Neural cell (in vitro differentiated cells): Measurements from ENCODE around the gene ALDH2. TPM values are rescaled to one million over a fixed set of nuclear protein-coding genes. Genes with fewer than 3 reads are reported as not detected.

ENCODE experiments used
- H2AFZ ChIP-seq: fragments of 200-600, 300-800 bp; sonication (generic), shearing (Covaris generic); 2 replicates; pipeline ENCODE4 v1.6.0; 2014; ENCODE audit warnings: low read depth, mild to moderate bottlenecking, antibody characterized with exemption, low read length, moderate library complexity
- H3F3A ChIP-seq: fragments of 200-600 bp; shearing (Covaris generic); 2 replicates; pipeline ENCODE4 v1.6.1; 2016; ENCODE audit warnings: mild to moderate bottlenecking, moderate library complexity, mixed read lengths, antibody characterized with exemption, low read length; ENCODE audit not compliant: insufficient read depth, poor library complexity, severe bottlenecking
- H3K27ac ChIP-seq: fragments of 200-600, 300-800 bp; sonication (generic), shearing (Covaris generic); 2 replicates; pipeline ENCODE4 v1.5.1; 2014; ENCODE audit warnings: mild to moderate bottlenecking, low read length, moderate library complexity
- H3K27me3 ChIP-seq: fragments of 300-800, 200-600 bp; sonication (generic), shearing (Covaris generic); 2 replicates; pipeline ENCODE4 v1.6.0; 2014; ENCODE audit warnings: mild to moderate bottlenecking, low read depth, low read length, moderate library complexity; ENCODE audit not compliant: insufficient read depth
- H3K36me3 ChIP-seq: fragments of 300-800, 200-600 bp; sonication (generic), shearing (Covaris generic); 2 replicates; pipeline ENCODE4 v1.5.1; 2014; ENCODE audit warnings: mild to moderate bottlenecking, antibody characterized with exemption, low read length, moderate library complexity; ENCODE audit not compliant: insufficient read depth
- H3K4me2 ChIP-seq: fragments of 300-800, 200-600 bp; sonication (generic), shearing (Covaris generic); 2 replicates; pipeline ENCODE4 v1.6.0; 2014; ENCODE audit warnings: mild to moderate bottlenecking, low read length
- H3K4me3 ChIP-seq: fragments of 300-800, 200-600 bp; sonication (generic), shearing (Covaris generic); 2 replicates; pipeline ENCODE4 v1.5.1; 2014; ENCODE audit warnings: mild to moderate bottlenecking, low read length, moderate library complexity
- H3K79me2 ChIP-seq: fragments of 200-600 bp; shearing (Covaris generic); replicated peaks from 2 replicates; pipeline ENCODE4 v1.6.0; 2014; ENCODE audit warnings: mild to moderate bottlenecking, low read length, moderate library complexity; ENCODE audit not compliant: insufficient read depth
- H3K9ac ChIP-seq: fragments of 300-800, 200-600 bp; sonication (generic), shearing (Covaris generic); 2 replicates; pipeline ENCODE4 v1.6.1; 2016; ENCODE audit warnings: mild to moderate bottlenecking, low read length, mixed read lengths
- H3K9me2 ChIP-seq: fragments of 200-600 bp; shearing (Covaris generic); 2 replicates; pipeline ENCODE4 v1.6.1; 2016; ENCODE audit warnings: mild to moderate bottlenecking, low read length, mixed read lengths; ENCODE audit not compliant: insufficient read depth
- H3K9me3 ChIP-seq: fragments of 200-600, 300-800 bp; sonication (generic), shearing (Covaris generic); 2 replicates; pipeline ENCODE4 v1.6.1; 2016; ENCODE audit warnings: mild to moderate bottlenecking, mixed run types, low read length, moderate library complexity, mixed read lengths
- H4K20me1 ChIP-seq: fragments of 200-600 bp; shearing (Covaris generic); 2 replicates; pipeline ENCODE4 v1.6.1; 2016; ENCODE audit warnings: mild to moderate bottlenecking, mixed run types; ENCODE audit not compliant: insufficient read depth
- CTCF ChIP-seq: fragments of 450-650 bp; IDR thresholded peaks from 2 replicates; pipeline ENCODE4 v1.5.1; 2014; ENCODE audit warnings: antibody characterized with exemption, mild to moderate bottlenecking, moderate library complexity; ENCODE audit not compliant: poor library complexity, severe bottlenecking
- EP300 ChIP-seq: fragments of 450-650 bp; conservative IDR thresholded peaks from 2 replicates; pipeline ENCODE4 v1.6.1; 2014; ENCODE audit warnings: antibody characterized with exemption, mild to moderate bottlenecking, moderate library complexity; ENCODE audit not compliant: poor library complexity, severe bottlenecking
- REST ChIP-seq: IDR thresholded peaks from 2 replicates; pipeline ENCODE4 v1.6.1; 2012; ENCODE audit warnings: borderline replicate concordance
- SMC3 ChIP-seq: fragments of 450-650 bp; conservative IDR thresholded peaks from 2 replicates; pipeline ENCODE4 v1.6.1; 2014; ENCODE audit warnings: antibody characterized with exemption, mild to moderate bottlenecking, moderate library complexity; ENCODE audit not compliant: poor library complexity
- TAF1 ChIP-seq: IDR thresholded peaks from 2 replicates; pipeline ENCODE4 v1.6.1; 2012; ENCODE audit warnings: low read depth
- polyA plus RNA-seq: library from polyadenylated mRNA; depleted of rRNA; stranded (reverse); fragments of >200 nt; gene quantifications from 2 replicates; pipeline ENCODE4 v1.2.3, GENCODE V29; 2014

The ALDH2 gene
- polyA plus RNA-seq, 1 donor from 2014 or later, result 64.3 TPM

- H3K9me3 ChIP-seq, result no peaks in the 10 kb centered on the region
- no peaks in the 10 kb centered on the region for H3K9me2 ChIP-seq
- no peak for TF ChIP-seq REST
- no peak for TF ChIP-seq EP300
- no peak for TF ChIP-seq TAF1
- TF ChIP-seq SMC3, result no peak
- no peak for TF ChIP-seq CTCF
- H3K4me3 ChIP-seq, result no peak overlapping the region
- no peaks in the 10 kb centered on the region for H3K36me3 ChIP-seq
- no peak overlapping the region for H3K9ac ChIP-seq
- no peaks in the 10 kb centered on the region for H3F3A ChIP-seq
- no peaks in the 10 kb centered on the region for H3K27me3 ChIP-seq
- H4K20me1 ChIP-seq, result no peaks in the 10 kb centered on the region
- no peak overlapping the region for H3K4me2 ChIP-seq
- H3K79me2 ChIP-seq, result no peaks in the 10 kb centered on the region
- H3K27ac ChIP-seq, result no peak overlapping the region
- no peak overlapping the region for H2AFZ ChIP-seq
Observed at GRCh38 chr12:111803038-111803626, 36.4 kb downstream of the ALDH2 start.

- no peak for TF ChIP-seq EP300
- TF ChIP-seq REST, result no peak
- no peak overlapping the region for H3K4me3 ChIP-seq
- H3K79me2 ChIP-seq, result no peaks in the 10 kb centered on the region
- no peaks in the 10 kb centered on the region for H3K27me3 ChIP-seq
- no peaks in the 10 kb centered on the region for H3K36me3 ChIP-seq
- no peak overlapping the region for H3K9ac ChIP-seq
- no peaks in the 10 kb centered on the region for H3K9me3 ChIP-seq
- H3K4me2 ChIP-seq, result no peak overlapping the region
- H2AFZ ChIP-seq, result no peak overlapping the region
- H3K27ac ChIP-seq, result no peak overlapping the region
- no peaks in the 10 kb centered on the region for H4K20me1 ChIP-seq
- H3F3A ChIP-seq, result no peaks in the 10 kb centered on the region
- no peaks in the 10 kb centered on the region for H3K9me2 ChIP-seq
Observed at GRCh38 chr12:111803851-111804250, 37.1 kb downstream of the ALDH2 start.
